Fibroblast of lung (primary cell): ENCODE measurements around the gene FHIP1A.

Source experiments
- CTCF ChIP-seq, 2 donors: IDR thresholded peaks in 1 of 2; conservative IDR thresholded peaks in 1 of 2; 1 replicate in 1 of 2; 2 replicates in 1 of 2; pipeline ENCODE4 v1.5.1; 2011 to 2012; ENCODE audit warnings: low read length in 2 of 2, control low read depth in 1 of 2, inconsistent platforms in 1 of 2, low read depth in 1 of 2, mild to moderate bottlenecking in 1 of 2
- EZH2 ChIP-seq: IDR thresholded peaks from 2 replicates; pipeline ENCODE4 v1.5.1; 2012; ENCODE audit warnings: low read length, control low read depth, mild to moderate bottlenecking; ENCODE audit errors: missing control alignments

- TF ChIP-seq CTCF (conservative IDR thresholded peaks at IDR 0.05 in 1 of 2, IDR thresholded peaks at IDR 0.05 in 1 of 2; ENCODE audit: low read depth in 1 of 2, low read length in 2 of 2) = no peak
- TF ChIP-seq EZH2 = no peak
Observed at GRCh38 chr4:151418856-151419255, 9.9 kb downstream of the FHIP1A start.
